ENCODE results near the gene PYM1.

Gene PYM1

DNA sequence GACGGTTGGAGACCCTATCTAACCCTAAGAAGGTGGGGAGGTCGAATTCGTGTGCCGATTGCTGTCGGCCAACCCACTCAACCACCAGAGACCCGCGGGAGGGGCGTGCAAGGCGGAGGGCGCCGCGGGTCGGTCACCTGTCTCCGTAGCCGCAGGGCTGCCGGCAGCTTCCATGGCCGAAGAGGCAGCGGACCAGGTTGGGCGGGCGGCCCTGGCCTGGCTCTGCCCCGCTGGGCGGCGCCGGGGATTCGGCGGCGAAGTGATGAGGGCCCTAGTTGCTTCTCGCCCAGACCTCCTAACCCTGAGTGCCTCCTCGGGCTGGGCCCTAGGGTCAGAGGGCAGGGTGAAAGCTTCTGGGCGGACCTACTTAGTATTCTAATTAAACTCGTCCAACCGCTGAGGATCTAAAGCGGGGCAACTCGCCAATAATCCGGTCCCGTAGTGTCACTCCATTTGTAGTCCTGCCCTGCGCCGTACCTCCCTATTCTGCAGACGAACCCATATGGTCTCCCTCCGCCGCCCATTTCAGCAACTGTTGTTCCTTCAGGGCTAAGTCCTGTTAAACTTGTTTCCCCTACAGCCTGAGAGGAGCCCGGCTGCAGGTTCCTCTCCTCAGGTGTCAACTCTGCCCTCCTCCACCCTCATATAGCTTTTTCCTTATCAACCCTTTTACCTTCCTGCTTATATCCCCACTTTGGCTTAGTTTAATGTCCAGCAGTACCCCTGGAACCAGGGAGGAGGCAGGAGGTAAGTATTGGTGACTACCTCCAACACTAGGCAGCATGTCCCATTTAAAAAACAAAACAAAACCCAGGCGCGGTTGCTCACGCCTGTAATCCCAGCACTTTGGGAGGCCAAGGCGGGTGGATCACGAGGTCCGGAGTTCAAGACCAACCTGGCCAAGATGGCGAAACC, at the start of gene PYM1:
TSS of gene PYM1 (minus strand) at position 307 of the 915 bp plus-strand sequence. CDS start at position 174, 133 bp downstream.
- DNase-seq: peak; percentile 77

DNA sequence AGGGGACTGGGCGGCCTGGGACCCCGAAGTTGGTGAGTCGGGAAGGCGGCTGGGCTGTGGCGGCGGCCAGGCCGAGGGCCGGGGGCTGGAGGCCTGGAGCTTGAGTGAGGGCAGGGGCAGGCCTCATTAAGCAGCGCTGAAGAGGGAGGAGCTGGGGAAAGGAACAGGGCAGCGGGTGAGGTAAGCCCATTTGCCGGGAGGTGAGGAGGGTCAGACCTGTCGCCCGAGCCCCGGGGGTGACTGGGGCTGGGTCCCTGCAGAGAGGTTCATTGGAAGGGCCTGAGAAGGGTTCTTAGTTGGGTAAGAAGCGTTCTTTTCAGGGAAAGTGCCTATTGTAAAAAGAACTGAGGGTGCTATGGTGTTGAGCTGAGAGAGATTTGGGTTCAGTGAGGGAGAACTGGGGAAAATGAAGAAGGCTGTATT, 46.6 kb upstream of the PYM1 start:
- DNase-seq: no peak

DNA sequence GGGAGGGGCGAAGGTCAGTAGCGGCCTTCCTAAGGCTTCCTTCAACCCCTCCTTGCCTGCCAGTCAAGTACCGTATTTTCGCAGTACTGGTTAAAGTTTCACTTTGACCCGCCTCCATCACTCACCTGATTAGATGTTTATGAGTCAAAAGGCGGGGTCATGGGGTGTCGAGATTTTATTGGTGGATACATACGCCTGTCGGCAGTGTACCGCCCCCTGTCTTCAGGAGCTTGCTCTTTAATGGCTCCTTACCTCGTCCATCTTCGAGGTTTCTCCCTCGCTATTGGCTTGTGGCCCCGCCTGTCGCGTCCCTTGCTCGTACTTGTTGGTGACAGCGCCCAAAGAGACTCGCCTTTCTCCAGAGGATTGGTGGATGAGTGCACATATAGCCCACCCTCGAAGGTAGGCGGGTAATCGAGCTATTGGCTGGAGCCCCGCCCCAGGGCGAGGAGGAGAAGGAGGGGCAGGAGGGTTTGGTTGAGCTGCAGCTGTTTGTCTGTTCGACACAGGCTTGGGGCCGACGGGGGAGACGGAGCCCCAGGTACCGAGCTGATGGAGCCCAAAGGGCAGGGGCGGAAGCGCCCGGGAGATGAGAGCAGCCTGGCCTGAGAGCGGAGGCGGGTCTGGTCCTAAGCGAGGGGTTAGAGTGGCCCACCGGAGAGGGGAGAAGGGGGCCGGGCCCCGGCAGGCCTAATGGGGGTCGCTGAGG, 46.1 kb upstream of the PYM1 start, which contains the start of gene RAB5B:
TSS of gene RAB5B (plus strand) at position 480 of the 709 bp plus-strand sequence. CDS start 12,883 bp downstream, outside the sequence.
- peak; percentile 97 for DNase-seq

DNA sequence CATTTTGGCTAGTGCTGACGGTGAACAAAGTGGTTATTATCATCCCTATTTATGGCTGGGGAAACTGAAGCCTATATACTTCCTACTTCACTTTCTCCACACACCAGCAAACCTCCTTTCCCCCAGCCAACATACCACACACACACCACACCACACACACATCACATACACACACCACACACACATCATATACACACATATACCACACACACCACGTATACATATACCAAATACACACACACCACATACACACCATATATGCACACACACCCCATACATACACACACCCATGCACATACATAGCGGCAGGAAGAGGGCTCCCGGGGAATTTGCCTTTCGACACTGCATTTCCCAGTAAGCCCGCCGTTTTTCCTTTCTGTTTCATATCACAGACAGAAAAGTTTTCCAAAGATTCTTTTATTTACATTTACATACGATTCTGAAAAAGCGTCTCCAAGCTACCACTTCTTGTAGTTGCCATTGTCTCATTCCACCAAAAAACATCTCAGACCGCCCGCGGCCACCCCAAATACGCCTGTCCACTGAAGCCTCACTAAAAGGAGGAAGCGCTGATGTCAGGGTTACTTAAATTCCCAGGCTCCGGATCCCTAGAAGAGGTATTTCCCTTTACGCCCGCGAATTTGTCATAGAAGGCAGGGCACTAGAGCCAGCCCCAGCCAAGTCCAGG, 45.4 kb upstream of the PYM1 start:
- DNase-seq: no peak

DNA sequence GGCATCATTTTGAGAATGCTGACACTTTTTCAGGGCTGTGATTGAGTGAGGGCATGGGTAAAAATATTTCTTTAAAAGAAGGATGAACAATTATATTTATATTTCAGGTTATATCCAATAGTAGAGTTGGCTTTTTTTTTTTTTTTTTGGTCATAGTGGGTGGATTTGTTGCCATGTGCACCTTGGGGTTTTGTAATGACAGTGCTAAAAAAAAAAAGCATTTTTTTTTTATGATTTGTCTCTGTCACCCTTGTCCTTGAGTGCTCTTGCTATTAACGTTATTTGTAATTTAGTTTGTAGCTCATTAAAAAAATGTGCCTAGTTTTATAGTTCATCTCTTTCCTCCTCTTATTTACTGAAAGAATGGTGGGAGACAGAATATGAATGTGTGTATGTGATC, 44.8 kb upstream of the PYM1 start:
- no peak for DNase-seq

DNA sequence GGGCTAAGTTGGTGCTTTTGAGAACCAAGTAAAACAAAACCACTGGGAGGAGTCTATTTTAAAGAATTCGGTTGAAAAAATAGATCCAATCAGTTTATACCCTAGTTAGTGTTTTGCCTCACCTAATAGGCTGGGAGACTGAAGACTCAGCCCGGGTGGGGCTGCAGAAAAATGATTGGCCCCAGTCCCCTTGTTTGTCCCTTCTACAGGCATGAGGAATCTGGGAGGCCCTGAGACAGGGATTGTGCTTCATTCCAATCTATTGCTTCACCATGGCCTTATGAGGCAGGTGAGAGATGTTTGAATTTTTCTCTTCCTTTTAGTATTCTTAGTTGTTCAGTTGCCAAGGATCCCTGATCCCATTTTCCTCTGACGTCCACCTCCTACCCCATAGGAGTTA, 44.3 kb upstream of the PYM1 start:
- no peak for DNase-seq

DNA sequence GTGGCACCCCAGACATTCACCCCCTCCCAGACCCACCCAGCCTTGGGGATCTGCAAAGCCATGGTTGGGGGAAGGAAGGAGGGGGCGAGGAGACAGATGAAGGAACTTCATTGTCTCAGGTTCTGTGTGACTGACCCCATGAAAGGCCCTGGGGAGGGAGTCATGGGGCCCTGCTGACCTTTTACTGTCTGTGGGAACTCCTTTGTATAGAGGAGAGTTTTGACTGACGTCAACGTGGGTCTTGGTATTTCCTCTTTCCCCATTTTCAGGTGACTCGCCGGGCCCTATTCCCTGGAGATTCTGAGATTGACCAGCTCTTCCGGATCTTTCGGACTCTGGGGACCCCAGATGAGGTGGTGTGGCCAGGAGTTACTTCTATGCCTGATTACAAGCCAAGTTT, 43.1 kb upstream of the PYM1 start:
- DNase-seq: no peak

DNA sequence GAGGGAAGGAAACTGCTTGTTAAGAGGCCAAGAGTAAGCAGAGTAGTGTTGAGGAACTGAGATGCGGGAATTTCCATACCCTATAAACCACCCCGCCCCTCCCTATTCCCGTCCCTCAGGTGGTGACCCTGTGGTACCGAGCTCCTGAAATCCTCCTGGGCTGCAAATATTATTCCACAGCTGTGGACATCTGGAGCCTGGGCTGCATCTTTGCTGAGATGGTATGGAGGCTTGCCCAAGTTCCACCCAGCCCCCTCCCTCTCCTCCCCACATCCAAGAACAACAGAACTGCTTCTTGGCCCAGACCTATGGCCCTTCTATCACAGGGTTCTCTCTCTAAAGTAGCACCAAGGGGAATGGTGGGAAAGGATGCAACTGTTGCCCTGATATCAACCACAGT, 41.7 kb upstream of the PYM1 start:
- no peak for DNase-seq

DNA sequence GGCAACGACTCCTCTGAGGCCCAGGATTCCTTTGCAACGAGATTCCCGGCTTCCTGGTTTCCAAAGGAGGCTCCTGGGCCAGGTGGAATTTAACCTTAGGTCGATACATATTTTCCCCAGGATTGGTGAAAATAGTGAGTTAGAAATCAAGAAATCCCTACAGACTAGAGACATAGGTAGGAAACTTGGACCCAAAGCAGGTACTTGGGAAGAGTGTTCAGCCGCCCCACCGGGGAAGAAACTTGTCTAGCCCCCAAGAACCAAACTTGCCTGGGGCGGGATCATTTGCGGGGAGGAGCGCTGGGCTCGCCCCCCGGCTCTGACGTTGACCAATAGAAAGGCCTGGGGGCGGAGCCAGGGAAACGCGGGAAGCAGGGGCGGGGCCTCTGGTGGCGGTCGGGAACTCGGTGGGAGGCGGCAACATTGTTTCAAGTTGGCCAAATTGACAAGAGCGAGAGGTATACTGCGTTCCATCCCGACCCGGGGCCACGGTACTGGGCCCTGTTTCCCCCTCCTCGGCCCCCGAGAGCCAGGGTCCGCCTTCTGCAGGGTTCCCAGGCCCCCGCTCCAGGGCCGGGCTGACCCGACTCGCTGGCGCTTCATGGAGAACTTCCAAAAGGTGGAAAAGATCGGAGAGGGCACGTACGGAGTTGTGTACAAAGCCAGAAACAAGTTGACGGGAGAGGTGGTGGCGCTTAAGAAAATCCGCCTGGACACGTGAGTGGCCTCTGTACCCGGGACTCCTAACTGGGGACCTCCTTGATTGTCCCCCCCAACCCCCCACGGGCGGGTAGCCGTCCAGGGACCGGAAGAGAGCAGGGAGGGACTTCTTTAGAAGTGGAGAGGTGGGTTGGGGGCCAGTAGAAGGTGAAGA, 39.0 kb upstream of the PYM1 start, which contains the start of gene CDK2:
TSS of gene CDK2 (plus strand) at position 423 of the 874 bp plus-strand sequence. CDS start at position 602, 179 bp downstream.
- peak; percentile 79 for DNase-seq

DNA sequence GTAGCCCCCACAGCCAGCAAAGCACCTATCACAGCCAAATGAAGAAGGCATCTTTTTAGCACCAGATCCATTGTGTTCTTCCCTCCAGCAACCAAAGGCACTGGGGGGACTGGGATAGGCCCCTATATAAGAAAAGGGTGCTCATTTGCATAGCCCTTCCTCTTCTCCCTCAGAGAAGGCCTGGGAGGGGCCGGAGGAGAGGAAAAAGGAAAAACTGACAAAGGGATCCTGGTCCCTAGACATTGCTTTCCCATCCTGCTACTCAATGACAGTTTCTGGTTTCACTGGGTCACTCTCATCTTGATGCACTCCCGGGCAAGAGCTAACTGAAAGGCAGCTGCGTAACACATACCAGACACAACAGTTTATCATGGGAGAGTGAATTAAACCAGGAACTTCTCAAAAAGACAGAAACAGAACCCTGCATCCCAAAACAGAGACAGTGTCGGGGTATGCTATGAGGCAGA, 38.3 kb upstream of the PYM1 start, which contains the start of gene PMEL:
TSS of gene PMEL (minus strand) at position 102 of the 467 bp plus-strand sequence. CDS start at position 71, 31 bp downstream.
- no peak for DNase-seq

DNA sequence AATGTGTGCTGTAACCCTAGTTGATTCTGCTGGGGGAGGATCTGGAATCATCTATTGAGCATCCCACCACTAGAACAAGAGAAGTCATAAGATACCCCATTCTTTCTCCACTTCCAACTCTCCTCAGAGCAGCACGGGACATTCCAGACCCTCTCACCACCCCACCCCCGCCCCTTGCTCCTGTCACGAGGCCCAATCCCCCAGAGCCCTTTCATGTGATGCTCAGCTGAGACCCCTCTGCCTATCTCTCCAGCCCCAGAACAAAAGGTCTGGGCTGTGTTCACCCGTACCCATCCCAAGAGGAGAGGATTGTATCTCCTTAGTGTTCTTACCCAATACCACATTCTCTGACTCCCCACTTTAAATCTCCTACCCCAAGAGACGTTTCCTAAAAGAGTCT, 37.5 kb upstream of the PYM1 start:
- no peak for DNase-seq

DNA sequence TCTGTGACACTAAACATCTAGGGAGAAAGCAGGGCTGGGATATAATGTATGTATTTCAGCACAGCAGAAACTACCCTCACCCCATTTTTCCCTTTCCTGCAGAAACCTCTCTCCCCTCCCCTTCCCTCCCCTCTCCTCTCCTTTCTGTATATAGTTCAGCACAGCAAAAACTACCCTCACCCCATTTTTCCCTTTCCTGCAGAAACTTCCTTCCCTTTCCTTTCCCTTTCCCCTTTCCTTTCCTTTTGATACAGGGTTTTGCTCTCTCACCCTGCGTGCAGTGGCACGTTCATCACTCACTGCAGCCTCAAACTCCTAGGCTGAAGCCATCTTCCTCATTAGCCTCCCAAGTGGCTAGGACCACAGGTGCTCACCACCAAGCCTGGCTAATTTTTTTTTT, 36.1 kb upstream of the PYM1 start:
- DNase-seq: no peak

DNA sequence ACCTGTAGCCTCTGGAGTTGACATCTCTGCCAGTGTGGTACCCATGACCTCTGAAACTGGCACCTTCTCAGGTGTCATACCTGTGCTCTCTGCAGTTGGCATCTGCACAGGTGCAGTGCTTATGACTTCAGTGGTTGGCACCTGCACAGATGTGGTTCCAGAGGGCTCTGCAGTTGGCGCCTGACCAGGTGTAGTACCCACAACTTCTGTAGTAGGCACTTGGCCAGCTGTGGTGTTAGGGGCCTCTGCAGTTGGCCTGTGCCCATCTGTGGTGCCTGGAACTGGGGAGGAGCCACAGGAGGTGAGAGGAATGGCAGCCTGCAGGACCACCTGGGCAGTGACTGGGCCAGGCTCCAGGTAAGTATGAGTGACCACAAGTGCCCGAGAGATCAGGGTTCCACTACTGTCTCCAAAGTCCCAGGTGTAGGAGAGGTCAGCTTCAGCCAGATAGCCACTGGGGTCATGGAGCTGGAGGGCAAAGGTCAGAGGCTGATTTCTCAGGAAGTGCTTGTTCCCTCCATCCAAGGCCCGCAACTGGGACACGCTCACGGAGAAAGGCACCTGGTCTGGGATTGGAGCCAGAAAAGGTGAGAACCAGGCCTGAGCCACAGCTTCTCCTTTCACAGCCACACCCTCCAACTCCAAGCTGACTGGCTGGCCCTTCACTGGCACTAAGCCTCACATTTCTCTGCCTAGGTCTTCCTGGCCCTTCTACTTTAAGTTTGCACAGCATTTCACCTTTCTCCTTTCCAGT, 29.6 kb upstream of the PYM1 start:
- no peak for DNase-seq

DNA sequence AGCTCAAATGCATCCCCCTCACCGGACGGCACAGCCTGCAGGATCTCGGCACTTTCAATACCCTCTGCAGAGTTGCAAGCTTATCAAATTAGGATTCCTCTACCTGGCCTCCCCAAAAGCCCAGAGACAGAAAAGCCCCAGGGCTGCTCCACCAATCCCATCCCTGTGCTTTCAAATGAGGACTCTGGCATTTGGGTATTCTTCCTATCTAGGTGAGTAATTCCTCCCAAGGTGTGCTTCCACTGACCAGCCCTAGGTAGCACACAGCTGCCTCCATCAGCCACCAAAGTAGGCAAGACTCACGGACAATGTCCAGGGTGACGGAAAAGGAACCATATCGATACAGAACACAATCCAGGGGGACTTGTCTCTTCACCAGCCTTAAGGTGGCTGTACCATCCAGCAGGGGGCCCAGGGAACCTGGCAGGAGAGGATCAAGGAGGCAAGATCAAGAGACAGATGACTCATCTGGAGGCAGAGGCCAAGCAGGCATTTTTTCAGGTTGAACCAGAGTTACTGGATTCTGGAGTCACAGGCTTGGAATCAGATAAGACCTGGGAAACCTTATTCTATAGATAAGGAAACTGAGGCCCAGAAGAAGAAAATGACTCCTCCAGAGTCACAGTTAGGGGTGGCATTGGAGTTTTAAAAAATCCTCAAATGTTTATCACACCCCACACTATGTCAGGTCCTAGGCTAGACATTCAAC, 28.3 kb upstream of the PYM1 start:
- DNase-seq: peak; percentile 2

DNA sequence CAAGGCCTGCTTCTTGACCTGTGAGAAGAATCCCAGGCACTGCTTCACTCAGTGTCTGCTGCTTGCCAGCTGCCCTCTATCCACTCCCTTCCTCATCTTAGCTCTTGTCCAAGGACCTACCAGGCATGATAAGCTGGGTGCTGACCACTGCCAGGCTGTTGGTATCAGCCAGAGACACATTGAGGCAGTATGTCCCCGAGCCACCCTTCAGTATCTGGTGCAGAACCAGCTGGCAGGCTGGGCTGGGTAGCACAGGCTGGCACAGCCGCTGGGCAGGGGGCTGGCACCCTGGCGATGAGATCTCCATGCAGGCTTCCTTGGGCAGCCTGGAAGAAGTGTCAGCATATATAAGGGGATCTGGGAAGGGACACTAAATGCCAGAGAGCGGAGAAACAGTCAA, 27.6 kb upstream of the PYM1 start:
- DNase-seq: no peak

DNA sequence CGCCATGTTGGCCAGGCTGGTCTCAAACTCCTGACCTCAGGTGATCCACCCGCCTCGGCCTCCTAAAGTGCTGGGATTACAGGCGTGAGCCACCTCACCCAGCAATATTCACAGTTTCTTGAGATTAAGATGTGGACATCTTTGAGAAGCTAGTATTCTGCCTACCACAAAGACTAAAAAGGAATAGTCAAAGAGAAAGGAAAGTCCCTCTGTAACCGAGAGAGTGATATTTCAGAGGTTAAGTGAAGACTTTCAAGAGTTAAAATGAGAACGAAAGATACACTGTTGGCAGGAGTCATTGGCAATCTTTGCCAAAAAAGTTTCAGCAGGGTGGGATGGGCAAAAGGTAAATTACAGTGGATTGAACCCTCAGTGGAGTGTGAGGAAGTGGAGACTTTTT, 18.9 kb upstream of the PYM1 start:
- no peak for DNase-seq

DNA sequence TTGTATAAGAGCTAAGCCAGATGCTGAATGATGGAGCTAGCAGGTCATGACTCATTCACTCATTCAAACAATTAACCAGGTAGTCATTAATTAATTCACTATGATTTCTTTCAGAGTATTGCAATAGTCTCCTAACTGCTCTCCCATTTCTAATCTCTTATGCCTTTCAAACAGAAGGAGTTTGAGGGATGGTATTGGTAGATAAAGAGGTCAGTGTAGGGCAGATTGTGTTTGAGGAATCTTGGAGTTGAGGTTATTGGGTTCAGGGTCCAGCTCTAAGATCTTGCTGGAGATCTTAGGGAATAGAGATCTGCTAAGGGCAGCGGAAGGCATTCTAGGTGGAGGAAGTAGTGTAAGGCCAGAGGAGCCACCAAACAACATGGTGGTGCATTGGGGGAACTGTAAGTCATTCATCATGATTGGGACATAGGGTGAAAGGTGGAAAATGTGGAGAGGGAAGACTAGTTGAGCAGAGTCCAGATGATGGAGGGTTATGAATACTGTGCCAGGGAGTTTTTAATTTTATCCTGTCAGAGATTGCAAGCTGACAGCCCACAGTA, 15.0 kb upstream of the PYM1 start:
- DNase-seq: no peak

DNA sequence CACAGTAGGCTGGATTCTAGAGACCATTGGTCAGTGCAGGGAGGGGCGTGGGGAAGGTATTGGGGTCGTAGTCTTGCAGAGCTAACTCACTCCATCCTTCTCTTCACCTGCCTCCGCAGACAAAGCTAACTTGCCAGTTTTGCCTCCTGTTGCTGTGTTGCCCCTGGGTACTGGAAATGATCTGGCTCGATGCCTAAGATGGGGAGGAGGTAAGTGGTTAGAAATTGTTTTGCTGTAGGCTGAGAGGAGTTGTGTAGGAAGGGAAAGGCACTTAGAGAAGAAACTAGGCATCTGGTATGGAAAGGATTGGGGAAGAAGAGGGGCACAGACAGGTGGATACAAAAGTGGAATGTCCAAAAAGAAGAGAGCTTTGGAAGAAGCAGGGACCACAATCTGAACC, 14.4 kb upstream of the PYM1 start:
- no peak for DNase-seq

DNA sequence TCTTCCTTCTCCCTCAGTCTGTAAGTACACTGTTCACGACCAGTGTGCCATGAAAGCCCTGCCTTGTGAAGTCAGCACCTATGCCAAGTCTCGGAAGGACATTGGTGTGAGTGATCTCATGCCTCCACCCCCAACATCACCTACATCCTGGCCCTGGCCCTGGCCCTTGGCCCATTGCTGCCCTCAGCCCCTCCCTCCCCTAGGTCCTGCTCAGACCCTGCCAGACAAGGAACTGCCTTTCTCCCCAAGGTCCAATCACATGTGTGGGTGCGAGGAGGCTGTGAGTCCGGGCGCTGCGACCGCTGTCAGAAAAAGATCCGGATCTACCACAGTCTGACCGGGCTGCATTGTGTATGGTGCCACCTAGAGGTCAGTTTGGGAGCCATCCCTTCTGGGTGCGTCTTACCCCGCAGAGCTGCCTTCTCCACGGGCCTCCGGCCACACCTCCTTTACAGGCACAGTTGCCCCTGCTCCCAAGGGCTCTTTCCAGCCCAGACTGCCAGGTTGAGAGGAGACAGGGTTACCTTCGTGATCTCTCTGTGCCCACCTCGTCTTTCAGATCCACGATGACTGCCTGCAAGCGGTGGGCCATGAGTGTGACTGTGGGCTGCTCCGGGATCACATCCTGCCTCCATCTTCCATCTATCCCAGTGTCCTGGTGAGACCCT, 12.5 kb upstream of the PYM1 start:
- DNase-seq: peak; percentile 58

Data from NK-92 treated with Interleukin-12 subunit alpha and Interleukin-12 subunit beta, amount 100 ng/mL, for 24 hours (cell line).